Body of pancreas (tissue), 4 donors: ENCODE measurements around the gene SERPINE3. TPM values are rescaled to one million over a fixed set of nuclear protein-coding genes. Genes with fewer than 3 reads are reported as not detected.

Experiments
- ATAC-seq: fragments of 150-250 bp; one replicate; pipeline ENCODE4 v1.9.1; 2016
- DNase-seq, 4 donors: peaks; one replicate each; pipeline ENCODE4 v3.0.0-alpha.2; 2019
- H3K27ac ChIP-seq, 4 donors: fragments of 200-600 bp; sonication (generic); 1 replicate in 3 of 4; 2 replicates in 1 of 4; pipeline versions ENCODE4 v1.5.1 to v1.6.1; 2016 to 2019; ENCODE audit warnings: mild to moderate bottlenecking in 1 of 4, mixed read lengths in 1 of 4, moderate library complexity in 1 of 4
- H3K27me3 ChIP-seq, 2 donors: fragments of 200-600 bp; sonication (generic); one replicate each; pipeline ENCODE4 v1.6.0; 2016; ENCODE audit warnings: mild to moderate bottlenecking in 1 of 2
- H3K36me3 ChIP-seq, 2 donors: fragments of 200-600 bp; sonication (generic); replicated peaks in 1 of 2; 2 replicates each; pipeline ENCODE4 v1.5.1; 2016; ENCODE audit warnings: low read depth in 2 of 2; ENCODE audit not compliant: insufficient read depth in 1 of 2
- H3K4me1 ChIP-seq: fragments of 200-600 bp; sonication (generic); one replicate; pipeline ENCODE4 v1.6.0; 2016
- H3K4me3 ChIP-seq, 2 donors: fragments of 200-600 bp; sonication (generic); 1 replicate in 1 of 2; 2 replicates in 1 of 2; pipeline ENCODE4 v1.5.1; 2016 to 2019
- H3K9me3 ChIP-seq, 3 donors: fragments of 200-600 bp; sonication (generic); 1 replicate in 2 of 3; 2 replicates in 1 of 3; pipeline ENCODE4 v1.5.1; 2016
- CTCF ChIP-seq, 7 experiments: fragments of 450-650 bp in 4 of 7; fragments of 200-600 bp in 3 of 7; sonication (generic) in 3 of 7; IDR thresholded peaks; one replicate each; pipeline ENCODE4 v1.5.1; 2016 to 2019; ENCODE audit warnings: antibody characterized with exemption in 7 of 7
- POLR2A ChIP-seq, 3 donors: fragments of 450-650 bp; IDR thresholded peaks; one replicate each; pipeline ENCODE4 v1.6.1; 2016; ENCODE audit warnings: antibody characterized with exemption in 3 of 3, mild to moderate bottlenecking in 2 of 3
- WGBS, 2 donors: methylation state at CpG; one replicate each; pipeline ENCODE4 v1.1.5; 2017; 5-methylcytosine and 5-hydroxymethylcytosine counted together
- intact Hi-C: fragments of 100-400 bp; cut with DNase I; formaldehyde crosslinking; loops from one replicate; pipeline ENCODE4 v1.15.1; 2023
- total RNA-seq, 2 donors: library from RNA; depleted of rRNA; stranded (reverse); fragments of >200 nt; gene quantifications; one replicate each; pipeline ENCODE4 v1.1.0, GENCODE V29; 2016

Gene SERPINE3
- total RNA-seq, 2 donors from 2014 or later = not detected

DNA sequence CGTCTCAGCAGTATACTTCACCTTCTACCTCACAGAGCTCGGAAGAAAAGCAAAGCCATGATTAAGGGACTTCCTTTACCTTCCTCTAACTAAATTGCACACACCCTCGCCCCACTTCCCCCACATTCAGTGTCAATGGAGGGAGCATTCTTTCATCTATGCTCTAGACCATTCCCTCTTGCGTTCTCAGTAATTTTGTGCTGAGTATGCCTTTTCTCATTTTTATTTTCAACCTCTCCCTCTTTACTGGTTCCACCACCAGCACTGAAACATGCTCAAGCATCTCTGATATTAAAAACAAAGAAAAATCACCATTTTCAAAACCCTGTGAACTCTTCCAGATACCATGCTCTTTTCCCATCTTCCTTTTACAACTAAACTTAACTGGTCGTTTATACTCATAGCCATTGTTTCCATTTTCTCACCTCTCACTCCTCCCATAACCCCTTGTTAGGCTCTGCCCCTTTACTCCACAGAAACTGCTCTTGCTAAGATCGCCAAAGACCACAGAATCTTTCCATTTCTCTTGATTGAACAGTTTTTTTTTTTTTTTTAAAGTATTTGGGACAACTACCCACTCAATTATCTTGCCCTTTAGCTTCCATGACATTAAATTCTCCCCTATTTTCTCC is 32.4 kb downstream of the SERPINE3 start:
- intact Hi-C loops = no loop called here
- Histone ChIP-seq H3K36me3 (peaks cover 0 to 22% of the 10 kb centered on the region in 2 donors), H3K4me3 (no peak overlapping the region), H3K4me1 (no peaks in the 10 kb centered on the region), H3K27ac (no peak overlapping the region), H3K27me3 (no peaks in the 10 kb centered on the region), H3K9me3 (no peaks in the 10 kb centered on the region)
- 87 to 91% methylated on average over 6 of the region's 6 CpGs for WGBS, 2 donors
- ATAC-seq = no peak
- no peak for DNase-seq
- no peak for TF ChIP-seq CTCF (IDR thresholded peaks at IDR 0.05)
- no peak for TF ChIP-seq POLR2A (IDR thresholded peaks at IDR 0.05)

DNA sequence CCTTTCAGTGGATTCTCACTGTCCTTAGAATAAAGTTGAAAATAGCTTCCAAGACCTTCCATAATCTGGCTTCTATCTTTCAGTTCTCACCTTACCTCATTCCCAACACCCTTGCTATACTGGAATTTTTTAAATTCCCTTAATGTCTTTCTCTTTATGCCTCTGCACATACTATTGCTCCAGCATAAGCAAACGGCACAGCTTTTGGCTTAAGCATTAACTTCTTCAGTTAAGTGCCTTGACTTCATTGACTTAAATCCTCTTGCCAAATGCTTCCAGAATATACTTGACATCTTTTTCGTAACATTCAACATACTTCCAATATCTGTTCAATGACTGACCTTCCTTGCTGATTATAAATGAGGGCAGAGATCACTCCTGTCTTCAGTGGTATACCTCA is 34.0 kb downstream of the SERPINE3 start:
- Histone ChIP-seq H3K4me1 (no peaks in the 10 kb centered on the region), H3K27ac (no peak overlapping the region), H3K27me3 (no peaks in the 10 kb centered on the region), H3K4me3 (no peak overlapping the region), H3K36me3 (peaks cover 7 to 28% of the 10 kb centered on the region in 2 donors), H3K9me3 (no peaks in the 10 kb centered on the region)
- 70 to 79% methylated on average over 2 of the region's 2 CpGs for WGBS, 2 donors
- ATAC-seq = no peak
- intact Hi-C loops = no loop called here
- TF ChIP-seq POLR2A (IDR thresholded peaks at IDR 0.05) (no peak), CTCF (IDR thresholded peaks at IDR 0.05) (no peak)
- DNase-seq = no peak

DNA sequence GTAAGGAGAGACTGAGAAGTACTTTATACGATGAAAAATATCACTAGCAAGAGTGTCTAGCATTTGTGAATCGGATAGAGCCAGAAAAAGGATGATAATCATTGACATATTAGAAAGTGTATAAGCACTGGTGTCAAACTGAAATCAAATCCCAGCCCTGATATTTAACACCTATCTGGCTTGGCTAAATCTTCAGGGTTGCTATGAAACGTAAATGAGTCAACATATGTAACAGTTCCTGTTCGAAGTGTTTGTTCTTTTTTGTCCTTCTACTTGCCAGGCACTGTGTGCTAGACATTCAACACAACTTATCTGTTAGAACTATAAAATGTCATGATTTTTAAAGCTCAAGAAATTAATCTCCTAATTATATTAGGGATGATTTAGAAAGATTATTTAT is 40.8 kb downstream of the SERPINE3 start:
- peak in 2 of 4 donors; percentile 15 to 31 for DNase-seq
- peaks cover 12% of the 10 kb centered on the region for H3K4me1 ChIP-seq
- no peak overlapping the region for H3K4me3 ChIP-seq
- H3K27ac ChIP-seq = peak overlapping the region in 2 of 4 donors; percentile 29 to 35
- TF ChIP-seq CTCF (IDR thresholded peaks at IDR 0.05) = no peak
- no peak for TF ChIP-seq POLR2A (IDR thresholded peaks at IDR 0.05)
- no peaks in the 10 kb centered on the region for H3K9me3 ChIP-seq
- no peaks in the 10 kb centered on the region for H3K27me3 ChIP-seq
- ATAC-seq = peak; percentile 95
- peaks cover 12 to 22% of the 10 kb centered on the region in 2 donors for H3K36me3 ChIP-seq
- 38 to 40% methylated on average over 4 of the region's 4 CpGs for WGBS, 2 donors
- intact Hi-C loops = no loop called here

DNA sequence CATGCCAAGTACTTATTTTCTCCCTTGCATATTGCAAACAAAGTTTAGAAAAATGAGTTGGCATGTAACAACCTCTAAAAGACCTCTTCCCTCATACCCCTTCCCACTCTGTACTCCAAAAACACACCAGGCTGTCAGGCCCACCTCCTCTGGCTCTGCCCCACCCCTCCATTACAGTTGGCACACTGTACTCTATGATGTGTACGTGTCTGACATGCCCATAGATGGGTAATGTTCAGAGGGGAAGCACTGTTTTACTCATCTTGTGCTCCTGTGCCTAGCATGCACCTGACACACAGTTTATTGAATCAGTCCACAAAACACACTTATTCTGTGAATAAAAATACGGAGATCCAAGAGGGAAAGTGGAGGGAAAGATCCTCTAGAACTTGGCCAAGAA is 45.6 kb downstream of the SERPINE3 start:
- H3K4me1 ChIP-seq = peaks cover 7% of the 10 kb centered on the region
- H3K27ac ChIP-seq = no peak overlapping the region
- H3K9me3 ChIP-seq = no peaks in the 10 kb centered on the region
- TF ChIP-seq CTCF (IDR thresholded peaks at IDR 0.05) (no peak), POLR2A (IDR thresholded peaks at IDR 0.05) (no peak)
- intact Hi-C loops = no loop called here
- WGBS, 2 donors = 88 to 94% methylated on average over 2 of the region's 2 CpGs
- no peak overlapping the region for H3K4me3 ChIP-seq
- peaks cover 5 to 17% of the 10 kb centered on the region in 2 donors for H3K36me3 ChIP-seq
- H3K27me3 ChIP-seq = no peaks in the 10 kb centered on the region
- ATAC-seq (no peak), DNase-seq (no peak)

GRCh38 chr13:51394724-51395123 is 55.2 kb downstream of the SERPINE3 start:
- intact Hi-C loops = no loop called here
- ATAC-seq (no peak), DNase-seq (no peak)
- Histone ChIP-seq H3K9me3 (no peaks in the 10 kb centered on the region), H3K4me1 (peaks cover 19% of the 10 kb centered on the region), H3K27ac (no peak overlapping the region), H3K27me3 (no peaks in the 10 kb centered on the region), H3K4me3 (no peak overlapping the region), H3K36me3 (no peaks in the 10 kb centered on the region)
- TF ChIP-seq CTCF (IDR thresholded peaks at IDR 0.05) (no peak), POLR2A (IDR thresholded peaks at IDR 0.05) (no peak)
